Spinal cord (tissue), 10 donors: Measurements from ENCODE around the gene RAMAC. TPM values are rescaled to one million over a fixed set of nuclear protein-coding genes. Genes with fewer than 3 reads are reported as not detected.

Source experiments
- DNase-seq, 6 donors: peaks; one replicate each; pipeline versions ENCODE4 v3.0.0 to v3.0.0-alpha.2; 2013 to 2015; ENCODE audit warnings: low spot score in 6 of 6, low read depth in 4 of 6
- H3K27ac ChIP-seq: one replicate; pipeline ENCODE4 v1.5.1; 2013; ENCODE audit warnings: low read depth, low read length, control low read depth
- H3K27me3 ChIP-seq: one replicate; pipeline ENCODE4 v1.6.1; 2013; ENCODE audit warnings: low read length; ENCODE audit not compliant: control insufficient read depth, insufficient read depth
- H3K36me3 ChIP-seq: one replicate; pipeline ENCODE4 v1.6.1; 2013; ENCODE audit warnings: low read length; ENCODE audit not compliant: control insufficient read depth, insufficient read depth
- H3K4me1 ChIP-seq: one replicate; pipeline ENCODE4 v1.6.1; 2013; ENCODE audit warnings: low read length; ENCODE audit not compliant: control insufficient read depth, insufficient read depth
- H3K4me3 ChIP-seq: one replicate; pipeline ENCODE4 v1.5.1; 2013; ENCODE audit warnings: low read depth, low read length, control low read depth
- H3K9me3 ChIP-seq: one replicate; pipeline ENCODE4 v1.6.1; 2013; ENCODE audit warnings: low read length; ENCODE audit not compliant: control insufficient read depth, insufficient read depth
- WGBS: methylation state at CpG from one replicate; pipeline ENCODE4 v1.1.5; 2013; ENCODE audit warnings: missing lambda C conversion rate; ENCODE audit not compliant: insufficient coverage; 5-methylcytosine and 5-hydroxymethylcytosine counted together
- polyA plus RNA-seq, 2 donors: library from polyadenylated mRNA; unstranded; fragments of 120-200 nt; gene quantifications; one replicate each; pipeline ENCODE4 v1.2.1, GENCODE V29; 2013; ENCODE audit not compliant: insufficient read length in 2 of 2
- total RNA-seq, 2 donors: library from RNA; depleted of rRNA in 1 of 2; stranded (reverse); fragments of 120-200 nt in 1 of 2; fragments of >200 nt in 1 of 2; gene quantifications; one replicate each; pipeline versions ENCODE4 v1.2.3 to v1.2.4, GENCODE V29; 2013 to 2014
- donor health status: healthy.

The RAMAC gene
- total and polyA plus RNA-seq, 4 donors, result 26.8 to 35.6 (median 33.6) TPM

DNA sequence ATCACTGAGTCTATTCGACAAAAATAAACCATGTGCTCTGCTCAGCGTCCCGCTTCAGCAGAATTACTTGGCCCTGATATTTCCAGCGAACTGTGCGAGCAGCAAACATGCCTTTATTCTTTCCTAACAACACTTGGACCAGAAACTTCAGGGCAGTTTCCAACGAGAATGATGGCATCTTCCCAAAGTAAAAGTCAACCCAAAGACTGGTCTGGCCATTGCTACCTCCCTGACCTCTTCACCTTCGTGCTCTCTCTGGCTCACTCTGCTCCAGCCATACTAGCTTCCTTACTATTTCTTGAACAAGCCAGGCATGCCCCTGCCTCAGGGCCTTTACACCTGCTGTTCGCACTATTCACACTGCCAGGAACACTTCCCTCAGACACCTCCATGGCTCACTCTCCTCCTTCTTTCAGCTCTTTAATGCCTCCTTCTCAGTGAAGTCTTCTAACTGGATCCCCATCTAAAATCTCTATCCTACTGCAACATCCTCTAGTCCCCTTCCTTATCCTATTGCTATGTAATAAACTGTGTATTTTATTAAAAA, 39.8 kb upstream of the RAMAC start:
- WGBS, result 89% methylated on average over 8 of the region's 8 CpGs
- no peaks in the 10 kb centered on the region for H3K36me3 ChIP-seq

DNA sequence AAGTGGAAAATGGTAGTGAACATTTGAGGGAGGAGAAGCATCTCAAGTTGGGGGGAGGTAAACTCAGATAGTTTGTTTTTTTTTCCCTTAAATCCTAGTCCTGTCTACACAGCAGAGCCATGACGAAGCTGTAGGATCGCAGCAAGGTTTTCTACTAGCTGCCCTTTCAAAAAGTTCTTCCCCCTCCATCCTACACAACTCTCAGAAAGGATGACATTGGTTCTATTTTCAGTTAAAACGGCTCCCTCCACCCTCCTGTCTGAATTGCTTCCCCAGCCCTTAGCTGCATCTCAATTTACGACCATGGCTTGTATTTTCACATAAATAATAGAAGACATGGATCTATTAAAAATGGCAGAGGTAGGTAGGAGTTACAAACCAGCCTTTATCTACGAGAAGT, 35.7 kb upstream of the RAMAC start:
- H3K9me3 ChIP-seq, result no peaks in the 10 kb centered on the region
- peaks cover 16% of the 10 kb centered on the region for H3K4me1 ChIP-seq
- H3K27me3 ChIP-seq, result no peaks in the 10 kb centered on the region
- no peaks in the 10 kb centered on the region for H3K36me3 ChIP-seq
- WGBS, result 56% methylated on average over 3 of the region's 5 CpGs
- H3K4me3 ChIP-seq, result no peak overlapping the region
- H3K27ac ChIP-seq, result no peak overlapping the region
- DNase-seq, result no peak

More for the DNA sequence above, 39.8 kb upstream of the RAMAC start:
- DNase-seq, result no peak
- Histone ChIP-seq H3K27me3 (no peaks in the 10 kb centered on the region), H3K4me1 (peaks cover 2% of the 10 kb centered on the region), H3K4me3 (no peak overlapping the region), H3K9me3 (no peaks in the 10 kb centered on the region), H3K27ac (no peak overlapping the region)

- no peak overlapping the region for H3K27ac ChIP-seq
- no peaks in the 10 kb centered on the region for H3K36me3 ChIP-seq
- WGBS, result 75% methylated on average over 3 of the region's 6 CpGs
- DNase-seq, result no peak
- H3K9me3 ChIP-seq, result no peaks in the 10 kb centered on the region
- H3K27me3 ChIP-seq, result no peaks in the 10 kb centered on the region
- peaks cover 16% of the 10 kb centered on the region for H3K4me1 ChIP-seq
- no peak overlapping the region for H3K4me3 ChIP-seq
Observed at GRCh38 chr15:82950746-82951370, 35.2 kb upstream of the RAMAC start.

GRCh38 chr15:82951472-82952157, 34.4 kb upstream of the RAMAC start:
- no peak overlapping the region for H3K27ac ChIP-seq
- WGBS, result 0% methylated on average over 1 of the region's 13 CpGs
- H3K36me3 ChIP-seq, result no peaks in the 10 kb centered on the region
- peak in 1 of 6 donors; percentile 39 for DNase-seq
- H3K4me3 ChIP-seq, result peak overlapping the region; percentile 37
- no peaks in the 10 kb centered on the region for H3K27me3 ChIP-seq
- peaks cover 16% of the 10 kb centered on the region for H3K4me1 ChIP-seq
- no peaks in the 10 kb centered on the region for H3K9me3 ChIP-seq

DNA sequence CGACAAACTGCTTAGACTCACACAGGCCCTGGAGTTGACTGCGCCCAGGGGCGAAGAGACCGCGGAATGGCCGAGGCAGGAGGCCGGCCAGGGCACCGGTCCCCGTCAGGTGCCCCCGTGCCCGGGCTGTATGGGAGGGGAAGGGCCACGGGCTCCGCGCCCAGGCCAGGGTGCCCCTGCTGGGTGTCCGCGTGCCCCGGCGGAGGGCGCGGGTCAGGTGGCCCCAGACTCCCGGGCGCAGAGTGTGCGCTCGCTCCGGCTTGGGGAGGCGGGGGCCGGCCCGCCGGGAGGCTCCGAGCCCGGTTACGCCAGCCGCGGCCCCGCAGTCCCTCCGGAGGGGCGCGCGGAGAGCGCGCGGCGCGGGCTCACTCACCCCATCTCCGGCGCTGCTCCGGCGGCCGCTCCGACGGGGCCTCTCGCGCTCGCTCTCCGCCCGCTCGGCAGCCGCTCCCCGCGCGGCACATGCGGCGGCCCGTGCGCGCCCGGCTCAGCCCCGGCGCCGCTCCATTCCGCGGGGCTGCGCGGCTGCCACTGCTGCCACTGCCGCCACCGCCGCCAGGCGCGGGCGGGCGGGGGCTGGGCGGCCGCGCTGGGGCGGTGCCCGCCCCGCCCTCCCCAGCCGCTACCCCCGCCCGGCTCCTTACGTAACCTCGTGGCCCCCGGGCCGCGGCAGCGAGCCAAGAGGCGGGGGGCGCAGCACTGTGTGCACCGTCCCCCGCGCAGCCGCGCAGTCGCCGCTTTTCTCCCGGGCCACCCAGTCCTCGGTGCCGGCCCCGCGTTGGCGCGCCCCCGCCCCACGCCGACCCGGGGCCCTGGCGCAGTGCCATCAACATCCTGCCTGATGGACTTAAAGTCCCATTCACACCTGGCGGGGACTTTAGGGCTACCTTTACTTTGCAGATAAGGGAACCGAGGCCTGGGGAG, 33.6 kb upstream of the RAMAC start, which contains the start of gene HOMER2:
HOMER2 (minus strand) TSS at position 563 of the 924 bp plus-strand sequence; CDS start at position 378, 185 bp downstream.
- no peaks in the 10 kb centered on the region for H3K9me3 ChIP-seq
- no peak within 1 kb of the TSS for H3K27ac ChIP-seq
- no peaks in the 10 kb centered on the region for H3K36me3 ChIP-seq
- WGBS, result under 1% methylated on average over 115 of the region's 119 CpGs
- H3K27me3 ChIP-seq, result no peaks in the 10 kb centered on the region
- peak within 1 kb of the TSS; percentile 37 for H3K4me3 ChIP-seq
- H3K4me1 ChIP-seq, result peaks cover 16% of the 10 kb centered on the region
- peak in 3 of 6 donors; percentile 32 to 79 (median 72) for DNase-seq

DNA sequence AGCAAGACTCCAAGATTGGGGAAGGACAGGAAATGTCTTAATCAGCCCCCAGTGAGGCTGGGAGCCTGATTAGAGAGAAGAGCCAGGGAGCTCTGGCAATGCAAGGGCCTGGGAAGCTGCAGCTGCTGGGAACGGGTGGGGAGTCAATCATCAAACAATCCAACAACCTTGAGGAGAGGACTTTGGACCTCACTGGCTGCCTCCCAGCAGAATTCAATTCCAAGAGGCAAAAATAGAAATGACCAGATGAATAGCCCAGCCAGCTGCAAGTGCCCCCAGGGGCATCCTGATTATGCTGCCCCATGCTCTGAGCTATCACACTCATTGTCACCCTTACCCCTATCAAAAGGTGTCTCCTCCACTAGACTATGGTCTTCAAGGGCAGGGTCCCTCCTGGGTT, 27.4 kb upstream of the RAMAC start:
- Histone ChIP-seq H3K9me3 (no peaks in the 10 kb centered on the region), H3K36me3 (peaks cover 4% of the 10 kb centered on the region), H3K27ac (no peak overlapping the region), H3K4me1 (no peaks in the 10 kb centered on the region), H3K4me3 (no peak overlapping the region), H3K27me3 (no peaks in the 10 kb centered on the region)
- no peak for DNase-seq
- no CpG with 5 or more reads among the region's 1 CpG for WGBS

GRCh38 chr15:82959423-82959822, 26.6 kb upstream of the RAMAC start:
- Histone ChIP-seq H3K9me3 (no peaks in the 10 kb centered on the region), H3K27me3 (no peaks in the 10 kb centered on the region), H3K4me3 (no peak overlapping the region), H3K27ac (no peak overlapping the region), H3K4me1 (no peaks in the 10 kb centered on the region), H3K36me3 (peaks cover 4% of the 10 kb centered on the region)
- no peak for DNase-seq
- 98% methylated on average over 4 of the region's 5 CpGs for WGBS

GRCh38 chr15:82960766-82961165, 25.2 kb upstream of the RAMAC start:
- H3K9me3 ChIP-seq, result no peaks in the 10 kb centered on the region
- peaks cover 4% of the 10 kb centered on the region for H3K36me3 ChIP-seq
- no peak overlapping the region for H3K27ac ChIP-seq
- no peaks in the 10 kb centered on the region for H3K4me1 ChIP-seq
- no peaks in the 10 kb centered on the region for H3K27me3 ChIP-seq
- WGBS, result 97% methylated on average over 3 of the region's 3 CpGs
- no peak overlapping the region for H3K4me3 ChIP-seq
- DNase-seq, result no peak
